HG03342 (cell line): ENCODE measurements around the gene LGALS3.

ENCODE experiments used
- ATAC-seq: cut with Tn5 transposase; IDR thresholded peaks from one replicate; pipeline ENCODE4 v1.9.1; 2021; ENCODE audit warnings: mild to moderate bottlenecking, moderate library complexity; ENCODE audit not compliant: unreplicated experiment

The LGALS3 gene

GRCh38 chr14:55129428-55130195, 560 bp downstream of the LGALS3 start:
- ATAC-seq, result peak; percentile 52

- ATAC-seq, result no peak
These were observed 1.1 kb downstream of the LGALS3 start for GRCh38 chr14:55130196-55130550.

GRCh38 chr14:55131370-55132137, 2.5 kb downstream of the LGALS3 start:
- ATAC-seq, result no peak

- ATAC-seq, result no peak
These were observed 4.4 kb downstream of the LGALS3 start for GRCh38 chr14:55133416-55133815.

GRCh38 chr14:55136241-55136640, 7.2 kb downstream of the LGALS3 start:
- no peak for ATAC-seq

GRCh38 chr14:55136885-55137786, 8.1 kb downstream of the LGALS3 start:
- ATAC-seq, result no peak

GRCh38 chr14:55138091-55138490, 9.0 kb downstream of the LGALS3 start:
- ATAC-seq, result no peak

- ATAC-seq, result no peak
These were observed 10.1 kb downstream of the LGALS3 start for GRCh38 chr14:55139141-55139540.

- ATAC-seq, result no peak
These were observed 10.9 kb downstream of the LGALS3 start for GRCh38 chr14:55139696-55140509.

- ATAC-seq, result no peak
These were observed 12.8 kb downstream of the LGALS3 start for GRCh38 chr14:55141825-55142224.

GRCh38 chr14:55142466-55142865, 13.4 kb downstream of the LGALS3 start:
- ATAC-seq, result no peak

- ATAC-seq, result no peak
These were observed 17.4 kb downstream of the LGALS3 start for GRCh38 chr14:55146425-55146824.

- ATAC-seq, result no peak
These were observed 22.5 kb downstream of the LGALS3 start for GRCh38 chr14:55151601-55152000.

GRCh38 chr14:55152052-55152753, 23.2 kb downstream of the LGALS3 start:
- no peak for ATAC-seq

- ATAC-seq, result no peak
These were observed 24.9 kb downstream of the LGALS3 start for GRCh38 chr14:55153951-55154350.

- ATAC-seq, result no peak
These were observed 28.0 kb downstream of the LGALS3 start for GRCh38 chr14:55157080-55157479.

- no peak for ATAC-seq
These were observed 29.4 kb downstream of the LGALS3 start for GRCh38 chr14:55158412-55158811.

- ATAC-seq, result no peak
These were observed 31.9 kb downstream of the LGALS3 start for GRCh38 chr14:55160989-55161388.

- no peak for ATAC-seq
These were observed 41.5 kb downstream of the LGALS3 start for GRCh38 chr14:55170526-55170925.

GRCh38 chr14:55180006-55180405, 51.0 kb downstream of the LGALS3 start:
- no peak for ATAC-seq
